Body of pancreas (tissue), 4 donors: ENCODE data around the gene CENPS. TPM values are rescaled to one million over a fixed set of nuclear protein-coding genes. Genes with fewer than 3 reads are reported as not detected.

Experiments used
- ATAC-seq: fragments of 150-250 bp; one replicate; pipeline ENCODE4 v1.9.1; 2016
- DNase-seq, 4 donors: peaks; one replicate each; pipeline ENCODE4 v3.0.0-alpha.2; 2019
- H3K27ac ChIP-seq, 4 donors: fragments of 200-600 bp; sonication (generic); 1 replicate in 3 of 4; 2 replicates in 1 of 4; pipeline versions ENCODE4 v1.5.1 to v1.6.1; 2016 to 2019; ENCODE audit warnings: mild to moderate bottlenecking in 1 of 4, mixed read lengths in 1 of 4, moderate library complexity in 1 of 4
- H3K27me3 ChIP-seq, 2 donors: fragments of 200-600 bp; sonication (generic); one replicate each; pipeline ENCODE4 v1.6.0; 2016; ENCODE audit warnings: mild to moderate bottlenecking in 1 of 2
- H3K36me3 ChIP-seq, 2 donors: fragments of 200-600 bp; sonication (generic); replicated peaks in 1 of 2; 2 replicates each; pipeline ENCODE4 v1.5.1; 2016; ENCODE audit warnings: low read depth in 2 of 2; ENCODE audit not compliant: insufficient read depth in 1 of 2
- H3K4me1 ChIP-seq: fragments of 200-600 bp; sonication (generic); one replicate; pipeline ENCODE4 v1.6.0; 2016
- H3K4me3 ChIP-seq, 2 donors: fragments of 200-600 bp; sonication (generic); 1 replicate in 1 of 2; 2 replicates in 1 of 2; pipeline ENCODE4 v1.5.1; 2016 to 2019
- H3K9me3 ChIP-seq, 3 donors: fragments of 200-600 bp; sonication (generic); 1 replicate in 2 of 3; 2 replicates in 1 of 3; pipeline ENCODE4 v1.5.1; 2016
- CTCF ChIP-seq, 7 experiments: fragments of 450-650 bp in 4 of 7; fragments of 200-600 bp in 3 of 7; sonication (generic) in 3 of 7; IDR thresholded peaks; one replicate each; pipeline ENCODE4 v1.5.1; 2016 to 2019; ENCODE audit warnings: antibody characterized with exemption in 7 of 7
- POLR2A ChIP-seq, 3 donors: fragments of 450-650 bp; IDR thresholded peaks; one replicate each; pipeline ENCODE4 v1.6.1; 2016; ENCODE audit warnings: antibody characterized with exemption in 3 of 3, mild to moderate bottlenecking in 2 of 3
- WGBS, 2 donors: methylation state at CpG; one replicate each; pipeline ENCODE4 v1.1.5; 2017; 5-methylcytosine and 5-hydroxymethylcytosine counted together
- intact Hi-C: fragments of 100-400 bp; cut with DNase I; formaldehyde crosslinking; loops from one replicate; pipeline ENCODE4 v1.15.1; 2023
- total RNA-seq, 2 donors: library from RNA; depleted of rRNA; stranded (reverse); fragments of >200 nt; gene quantifications; one replicate each; pipeline ENCODE4 v1.1.0, GENCODE V29; 2016

CENPS gene
- 10 to 100 TPM in 1 of 2 donors, 1 to 10 TPM in 1; 8.2 to 11.4 TPM for total RNA-seq

DNA sequence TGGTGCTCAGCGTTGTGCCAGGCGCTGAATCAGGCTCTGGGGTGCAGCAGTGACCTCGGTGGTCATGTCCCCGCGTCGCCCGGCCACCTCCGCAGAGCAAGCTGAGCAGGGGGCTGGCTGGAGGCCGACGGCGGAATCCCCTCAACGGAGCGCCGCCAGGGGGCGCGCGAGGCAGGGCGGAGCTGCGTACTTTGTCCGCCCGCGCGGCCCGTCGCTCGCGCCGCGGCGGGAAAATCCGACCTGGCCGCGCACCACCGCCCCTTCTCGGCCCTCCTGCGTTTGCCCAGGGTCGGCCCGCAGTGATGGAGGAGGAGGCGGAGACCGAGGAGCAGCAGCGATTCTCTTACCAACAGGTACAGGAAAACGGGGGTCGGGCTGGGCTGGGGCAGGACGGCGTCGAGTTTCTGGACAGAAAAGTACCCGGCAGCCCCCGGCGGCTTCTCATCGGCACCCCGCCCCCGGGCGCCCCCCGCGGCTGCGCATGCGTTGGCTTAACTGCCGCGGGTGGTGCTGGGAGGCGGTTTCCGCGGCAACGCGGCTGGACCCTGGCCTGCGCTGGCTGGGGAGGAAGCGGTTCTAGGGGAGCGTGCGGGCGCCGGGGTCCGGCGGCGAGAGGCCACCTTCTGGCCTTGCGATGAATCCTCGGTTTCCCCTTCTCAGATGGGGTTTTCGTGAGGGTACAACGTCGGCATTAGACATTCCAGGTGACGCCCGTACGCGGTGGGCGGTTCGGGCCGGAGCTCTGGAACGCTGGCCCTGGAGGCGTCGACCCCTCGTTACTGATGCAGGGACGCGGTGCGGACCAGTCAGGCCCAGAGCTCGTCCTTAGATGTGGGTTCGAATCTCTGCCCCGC, at the start of gene CENPS:
Gene CENPS, plus strand, starts transcription at position 218 of the 854 bp plus-strand sequence. Its CDS starts 85 bp downstream, at position 303.
- TF ChIP-seq POLR2A (IDR thresholded peaks at IDR 0.05) (peak in 2 of 3 donors; percentile 54 to 63), CTCF (IDR thresholded peaks at IDR 0.05) (peak; percentile 93 to 99 (median 95))
- peak within 1 kb of the TSS; percentile 23 to 74 (median 46) for H3K27ac ChIP-seq
- H3K4me1 ChIP-seq, result peaks cover 24% of the 10 kb centered on the region
- no peaks in the 10 kb centered on the region for H3K27me3 ChIP-seq
- ATAC-seq (peak; percentile 94), DNase-seq (peak; percentile 90 to 94 (median 92))
- no peaks in the 10 kb centered on the region for H3K36me3 ChIP-seq
- H3K4me3 ChIP-seq, result peak within 1 kb of the TSS; percentile 18 to 96
- no peaks in the 10 kb centered on the region for H3K9me3 ChIP-seq
- WGBS, 2 donors, result 0 to 1% methylated on average over 21 to 94 of the region's 95 CpGs
- intact Hi-C loops, result no loop called here

GRCh38 chr1:10380594-10381275, 49.5 kb upstream of the CENPS start:
- no peak for ATAC-seq
- 61 to 66% methylated on average over 5 of the region's 5 CpGs for WGBS, 2 donors
- TF ChIP-seq POLR2A (IDR thresholded peaks at IDR 0.05), result no peak
- TF ChIP-seq CTCF (IDR thresholded peaks at IDR 0.05), result no peak
- H3K4me1 ChIP-seq, result no peaks in the 10 kb centered on the region
- H3K27me3 ChIP-seq, result no peaks in the 10 kb centered on the region
- no peaks in the 10 kb centered on the region for H3K9me3 ChIP-seq
- DNase-seq, result no peak
- intact Hi-C loops, result no loop called here
- no peak overlapping the region for H3K4me3 ChIP-seq
- H3K36me3 ChIP-seq, result peaks cover 0 to 7% of the 10 kb centered on the region in 2 donors
- no peak overlapping the region for H3K27ac ChIP-seq

DNA sequence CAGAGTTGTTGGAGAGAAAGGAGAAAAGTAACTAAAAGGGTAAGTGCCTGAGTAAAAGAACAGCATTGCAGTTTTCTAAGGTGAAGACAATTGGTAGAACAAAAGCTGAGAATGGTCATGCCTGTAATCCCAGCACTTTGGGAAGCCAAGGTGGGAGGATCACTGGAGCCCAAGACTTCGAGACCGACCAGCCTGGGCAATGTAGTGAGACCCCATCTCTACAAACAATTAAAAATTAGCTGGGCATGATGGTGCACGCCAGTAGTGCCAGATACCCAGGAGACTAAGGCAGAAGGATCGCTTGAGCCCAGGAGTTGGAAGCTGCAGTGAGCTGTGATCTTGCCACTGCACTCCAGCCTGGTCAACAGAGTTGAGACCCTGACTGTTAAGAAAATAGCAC, 46.6 kb upstream of the CENPS start:
- DNase-seq (no peak), ATAC-seq (no peak)
- Histone ChIP-seq H3K27me3 (no peaks in the 10 kb centered on the region), H3K4me3 (no peak overlapping the region), H3K27ac (no peak overlapping the region), H3K9me3 (no peaks in the 10 kb centered on the region), H3K36me3 (peaks cover 0 to 4% of the 10 kb centered on the region in 2 donors), H3K4me1 (peaks cover 14% of the 10 kb centered on the region)
- WGBS, 2 donors, result 92 to 98% methylated on average over 4 of the region's 4 CpGs
- no peak for TF ChIP-seq POLR2A (IDR thresholded peaks at IDR 0.05)
- intact Hi-C loops, result no loop called here

DNA sequence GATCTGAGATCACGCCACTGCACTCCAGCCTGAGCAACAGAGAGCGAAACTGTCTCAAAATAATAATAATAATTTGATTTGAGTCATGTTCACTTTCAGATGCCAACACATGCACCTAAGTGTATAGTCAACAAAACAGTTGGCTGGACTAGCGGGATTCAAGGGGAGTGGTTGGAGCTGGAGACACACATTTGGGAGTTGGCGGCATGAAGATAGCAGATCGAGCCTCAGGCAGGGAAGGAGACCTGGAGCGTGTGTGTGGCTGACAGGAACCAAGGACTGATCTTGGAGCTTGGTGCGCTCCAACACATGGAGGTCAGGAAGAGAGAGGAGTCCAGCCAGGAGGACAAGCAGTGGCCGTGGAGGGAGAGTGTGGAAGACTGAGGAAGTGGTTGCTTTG, 46.0 kb upstream of the CENPS start:
- H3K4me3 ChIP-seq, result no peak overlapping the region
- no peaks in the 10 kb centered on the region for H3K27me3 ChIP-seq
- no peaks in the 10 kb centered on the region for H3K9me3 ChIP-seq
- peaks cover 18% of the 10 kb centered on the region for H3K4me1 ChIP-seq
- intact Hi-C loops, result no loop called here
- no peak overlapping the region for H3K27ac ChIP-seq
- DNase-seq (no peak), ATAC-seq (no peak)
- TF ChIP-seq CTCF (IDR thresholded peaks at IDR 0.05), result no peak
- no peak for TF ChIP-seq POLR2A (IDR thresholded peaks at IDR 0.05)
- no peaks in the 10 kb centered on the region for H3K36me3 ChIP-seq
- 91 to 92% methylated on average over 8 of the region's 8 CpGs for WGBS, 2 donors
